ENCODE data around the gene SLC24A4.
"Not testable (repeated sequence)": the region's sequence is repeated elsewhere in the genome, so short reads cannot be mapped to it uniquely, and the experiment has no call there.

Gene SLC24A4

DNA sequence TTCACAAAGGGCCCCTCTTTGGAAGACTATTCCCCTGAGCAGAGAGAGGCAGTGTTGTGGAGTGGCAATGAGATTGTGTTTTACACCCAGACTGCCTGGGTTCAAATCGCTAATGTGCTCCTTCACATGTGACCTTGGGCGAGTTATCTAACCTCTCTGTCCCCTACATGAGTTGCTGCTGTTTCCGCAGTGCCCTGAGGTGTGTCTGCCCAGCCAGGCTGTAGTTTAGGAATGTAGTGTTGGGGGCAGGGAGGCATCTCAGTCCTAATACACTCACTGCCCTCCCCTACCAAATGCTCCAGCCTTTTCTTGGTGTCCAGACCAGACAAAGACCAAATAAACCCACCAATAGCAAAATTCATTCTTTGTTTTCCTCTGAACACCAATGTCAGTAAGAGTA lies 78.6 kb downstream of the SLC24A4 start:
- no peak for DNase-seq (ENCODE audit: low read depth in 2 of 3, low spot score in 2 of 3)

DNA sequence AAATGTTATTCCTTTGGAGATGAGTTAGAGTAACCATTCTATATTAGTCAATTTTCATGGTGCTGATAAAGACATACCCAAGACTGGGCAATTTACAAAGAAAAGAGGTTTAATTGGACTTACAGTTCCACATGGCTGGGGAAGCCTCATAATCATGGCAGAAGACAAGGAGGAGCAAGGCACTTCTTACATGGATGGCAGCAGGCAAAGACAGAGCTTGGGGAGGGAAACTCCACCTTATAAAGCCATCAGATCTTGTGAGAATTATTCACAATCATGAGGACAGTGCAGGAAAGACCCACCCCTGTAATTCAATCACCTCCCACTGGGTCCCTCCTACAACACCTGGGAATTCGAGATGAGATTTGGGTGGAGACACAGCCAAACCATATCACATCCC lies 79.5 kb downstream of the SLC24A4 start:
- not testable (repeated sequence) for DNase-seq (ENCODE audit: low read depth in 2 of 3, low spot score in 2 of 3)

DNA sequence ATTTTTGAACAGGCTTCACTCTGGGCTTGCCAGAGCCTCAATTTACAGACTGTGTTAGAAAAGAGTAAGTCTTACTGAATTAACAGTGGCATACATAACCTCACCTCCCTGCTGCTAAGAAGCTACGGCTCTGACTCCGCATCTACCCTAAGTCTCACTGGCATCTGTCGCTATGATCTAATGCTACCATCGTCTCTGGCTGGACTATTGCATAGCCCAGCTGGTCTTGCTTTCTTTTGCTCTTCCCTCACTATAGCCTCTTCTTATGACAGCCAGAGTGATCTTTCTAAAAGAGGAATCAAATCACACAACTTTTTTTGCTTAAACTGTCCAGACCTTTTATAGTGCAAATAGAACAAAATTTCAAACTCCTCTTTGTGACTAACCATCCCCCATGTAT lies 81.1 kb downstream of the SLC24A4 start:
- DNase-seq (ENCODE audit: low read depth in 2 of 3, low spot score in 2 of 3): no peak

DNA sequence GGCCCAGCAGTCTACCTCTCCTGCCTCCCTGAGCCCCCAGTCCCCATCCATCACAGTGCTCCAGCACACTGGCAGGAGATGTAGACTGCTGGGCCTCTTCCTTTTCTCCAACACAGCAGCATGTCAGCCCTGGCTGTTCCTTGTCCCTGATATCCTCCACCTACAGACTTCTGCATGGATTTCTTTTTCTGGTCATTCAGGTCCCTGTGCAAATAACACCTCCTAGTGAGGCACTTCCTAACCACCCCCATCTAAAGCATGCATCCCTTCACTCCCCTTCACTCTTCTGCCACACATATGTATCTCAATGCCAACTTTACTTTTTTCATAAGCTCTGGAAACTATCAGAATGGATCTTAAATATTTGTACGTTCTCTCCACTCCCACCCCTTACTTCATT lies 81.5 kb downstream of the SLC24A4 start:
- no peak for DNase-seq (ENCODE audit: low read depth in 2 of 3, low spot score in 2 of 3)

DNA sequence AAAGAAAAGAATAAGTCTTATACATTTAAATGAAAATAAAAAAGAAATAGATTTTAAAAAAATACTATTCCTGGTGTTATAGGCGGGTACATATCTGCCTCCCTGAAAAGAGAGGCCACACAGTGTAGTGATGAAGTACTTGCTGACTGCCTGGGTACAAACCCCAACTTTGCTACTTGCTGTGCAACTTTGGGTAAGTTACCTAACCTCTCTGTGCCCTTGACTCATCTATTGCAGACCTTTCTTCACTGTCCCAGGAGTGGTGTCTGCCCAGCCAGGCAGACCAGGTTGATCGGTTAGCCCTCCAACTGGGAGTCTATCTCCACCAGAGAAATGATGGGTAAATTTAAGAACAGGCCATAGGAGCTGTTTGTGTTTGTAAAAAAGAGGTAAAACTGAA lies 82.0 kb downstream of the SLC24A4 start:
- no peak for DNase-seq (ENCODE audit: low read depth in 2 of 3, low spot score in 2 of 3)

DNA sequence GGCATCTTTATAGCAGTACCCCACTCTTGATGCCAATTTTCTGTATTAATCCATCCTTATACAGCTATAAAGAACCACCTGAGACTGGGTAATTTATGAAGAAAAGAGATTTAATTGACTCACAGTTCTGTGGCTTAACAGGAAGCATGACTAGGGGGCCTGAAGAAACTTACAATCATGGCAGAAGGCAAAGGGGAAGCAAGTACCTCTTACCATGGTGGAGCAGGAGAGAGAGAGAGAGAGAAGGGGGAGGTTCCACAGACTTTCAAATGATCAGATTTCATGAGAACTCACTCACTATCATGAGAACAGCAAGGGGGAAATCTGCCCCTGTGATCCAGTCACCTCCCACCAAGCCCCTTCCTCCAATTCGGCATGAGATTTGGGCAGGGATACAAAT lies 84.4 kb downstream of the SLC24A4 start:
- no peak for DNase-seq (ENCODE audit: low read depth in 2 of 3, low spot score in 2 of 3)

DNA sequence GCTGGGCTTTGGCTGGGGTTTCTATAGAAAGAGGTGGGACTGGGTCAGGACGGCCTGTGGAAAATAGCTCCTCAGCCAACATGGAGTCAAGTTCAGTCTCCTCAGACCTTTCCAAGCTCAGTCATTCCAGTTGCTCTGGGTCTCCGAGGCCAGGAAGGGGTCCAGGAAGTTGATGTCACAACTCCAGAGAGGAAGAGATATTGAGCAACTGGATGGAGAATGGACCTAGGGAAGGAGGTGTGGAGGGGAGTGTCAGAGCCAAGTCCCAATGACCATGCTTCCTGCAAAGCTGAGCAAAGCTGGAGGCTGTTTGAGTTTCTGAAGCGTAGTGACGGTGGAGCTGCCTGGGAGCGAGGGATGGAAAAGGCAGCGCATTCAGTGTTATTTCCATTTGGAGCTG lies 86.1 kb downstream of the SLC24A4 start:
- no peak for DNase-seq (ENCODE audit: low read depth in 2 of 3, low spot score in 2 of 3)

DNA sequence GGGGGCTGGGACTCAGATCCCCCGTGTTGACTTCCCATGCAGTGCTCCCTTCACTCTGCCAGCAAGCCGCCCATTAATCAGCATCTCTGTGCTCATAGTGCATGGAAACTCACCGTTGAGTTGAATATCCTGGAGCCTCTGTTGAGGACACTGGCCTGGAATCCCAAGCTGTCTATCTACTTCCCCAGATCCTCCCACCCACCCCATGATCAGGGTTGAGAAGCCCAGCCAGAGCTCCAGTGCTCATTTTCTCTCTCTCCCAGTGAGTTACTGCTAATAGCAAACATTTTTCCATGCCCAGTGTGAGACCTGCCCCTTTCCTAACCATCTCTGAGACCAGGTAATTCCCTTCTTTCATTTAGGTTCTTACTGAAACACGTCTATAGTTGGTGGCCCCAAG lies 88.2 kb downstream of the SLC24A4 start:
- no peak for DNase-seq (ENCODE audit: low read depth in 2 of 3, low spot score in 2 of 3)

DNA sequence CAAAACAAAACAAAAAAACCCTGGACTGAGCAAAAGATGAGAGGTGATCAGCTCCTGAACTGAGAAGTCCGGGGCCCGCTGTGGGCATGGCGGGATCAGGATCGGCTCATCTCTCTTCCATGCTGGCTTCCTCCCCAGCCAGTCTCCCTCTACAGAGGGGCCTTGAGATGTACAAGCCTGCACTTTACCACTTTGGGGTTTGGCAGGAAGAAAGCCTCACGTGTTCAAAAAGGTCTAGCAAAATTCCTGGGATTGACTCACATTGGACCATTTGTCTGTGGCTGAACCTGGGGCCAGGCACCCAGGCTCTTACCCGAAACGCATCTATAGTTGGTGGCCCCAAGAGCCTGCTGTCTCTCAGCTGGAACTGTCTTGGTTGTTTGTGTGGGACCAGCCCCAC lies 89.0 kb downstream of the SLC24A4 start:
- no peak for DNase-seq (ENCODE audit: low read depth in 2 of 3, low spot score in 2 of 3)

DNA sequence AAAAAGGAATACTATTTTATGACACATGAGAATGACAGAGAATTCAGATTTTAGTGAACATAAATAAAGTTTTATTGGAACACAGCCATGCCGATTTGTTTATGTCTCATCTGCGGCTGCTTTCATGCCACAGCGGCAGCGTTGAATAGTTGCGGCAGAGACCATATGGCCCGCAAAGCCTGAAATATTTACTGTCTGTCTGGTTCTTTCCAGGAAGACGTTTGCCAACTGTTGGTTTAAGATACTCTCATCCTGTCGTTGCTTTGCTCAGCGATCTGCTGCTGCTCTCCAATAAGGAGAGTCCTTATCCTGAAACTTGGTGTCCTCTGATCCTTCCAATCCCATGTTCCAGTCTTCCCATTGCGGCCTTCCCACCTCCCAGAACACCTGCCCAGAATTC lies 89.9 kb downstream of the SLC24A4 start:
- no peak for DNase-seq (ENCODE audit: low read depth in 2 of 3, low spot score in 2 of 3)

DNA sequence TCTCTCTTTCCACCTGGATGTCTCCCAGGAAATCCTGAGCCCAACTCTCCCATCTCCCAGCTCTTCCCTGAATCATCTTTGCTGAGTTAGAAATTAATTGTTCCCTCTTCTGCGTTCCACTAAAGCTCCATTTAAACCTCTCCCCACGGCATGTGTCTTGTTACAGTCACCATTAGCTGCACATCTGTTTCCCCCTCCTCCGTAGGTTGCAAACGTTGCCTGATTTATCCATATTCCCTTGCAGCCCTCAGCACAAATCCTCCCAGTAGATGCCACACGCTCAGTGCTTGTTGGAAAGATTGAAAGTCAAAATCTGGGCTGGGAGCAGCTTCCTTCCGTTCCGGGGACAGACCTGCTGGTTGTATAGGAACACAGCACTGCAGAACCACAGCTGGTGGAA lies 90.4 kb downstream of the SLC24A4 start:
- no peak for DNase-seq (ENCODE audit: low read depth in 2 of 3, low spot score in 2 of 3)

DNA sequence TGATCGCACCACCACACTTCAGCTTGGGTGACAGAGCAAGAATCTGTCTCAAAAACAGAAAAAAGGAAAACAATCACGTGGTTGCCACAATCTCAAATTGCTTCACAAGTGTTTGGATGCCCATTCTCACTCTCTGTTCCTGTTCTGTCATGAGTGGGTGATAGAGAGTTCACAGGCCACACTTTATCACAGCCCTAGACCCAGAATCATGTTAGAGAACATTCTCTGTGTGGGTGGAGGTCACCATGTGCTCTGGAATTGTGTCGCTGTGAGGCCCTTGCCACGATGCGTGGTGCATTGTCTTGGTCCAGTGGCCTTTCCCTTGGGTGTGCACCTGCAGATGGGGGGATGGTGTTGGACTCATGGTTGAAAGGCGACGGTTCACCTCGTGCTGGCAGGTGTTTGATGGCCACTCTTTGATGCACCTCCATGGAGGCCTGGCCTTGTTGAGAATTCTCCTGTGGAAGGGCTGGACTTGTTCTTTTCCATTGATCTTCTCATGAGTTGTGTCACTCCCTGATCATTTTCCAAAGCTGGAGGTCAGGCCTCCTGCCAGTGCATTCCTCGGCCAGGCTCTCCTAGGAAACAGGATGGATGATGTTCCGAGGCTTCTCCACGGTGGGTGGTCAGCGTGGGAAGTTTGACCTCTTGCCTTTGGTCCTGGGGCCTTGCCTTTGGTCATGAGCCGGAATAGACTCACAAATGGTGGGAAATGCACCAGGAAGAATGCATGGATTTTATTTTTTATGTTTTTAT lies 91.9 kb downstream of the SLC24A4 start:
- DNase-seq (ENCODE audit: low read depth in 2 of 3, low spot score in 2 of 3): no peak

DNA sequence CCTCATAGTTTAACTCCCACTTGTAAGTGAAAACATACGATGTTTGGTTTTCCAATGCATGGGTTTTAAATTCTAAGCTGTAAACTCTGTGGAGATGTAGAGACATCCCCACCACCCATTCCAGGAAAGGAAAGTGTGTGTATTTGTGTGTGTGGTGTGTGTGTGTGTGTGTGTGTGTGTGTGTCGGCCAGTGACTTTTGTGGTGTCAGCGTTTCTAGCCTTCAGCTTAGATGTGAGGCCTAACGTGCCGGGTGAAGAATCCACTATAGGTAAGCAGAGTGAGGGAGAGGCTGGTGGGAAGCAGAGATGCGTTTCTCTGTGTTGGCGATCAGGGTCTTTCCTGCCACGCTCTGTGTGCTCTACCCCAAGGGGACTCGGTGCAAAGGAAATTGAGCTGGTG lies 93.0 kb downstream of the SLC24A4 start:
- no peak for DNase-seq (ENCODE audit: low read depth in 2 of 3, low spot score in 2 of 3)

DNA sequence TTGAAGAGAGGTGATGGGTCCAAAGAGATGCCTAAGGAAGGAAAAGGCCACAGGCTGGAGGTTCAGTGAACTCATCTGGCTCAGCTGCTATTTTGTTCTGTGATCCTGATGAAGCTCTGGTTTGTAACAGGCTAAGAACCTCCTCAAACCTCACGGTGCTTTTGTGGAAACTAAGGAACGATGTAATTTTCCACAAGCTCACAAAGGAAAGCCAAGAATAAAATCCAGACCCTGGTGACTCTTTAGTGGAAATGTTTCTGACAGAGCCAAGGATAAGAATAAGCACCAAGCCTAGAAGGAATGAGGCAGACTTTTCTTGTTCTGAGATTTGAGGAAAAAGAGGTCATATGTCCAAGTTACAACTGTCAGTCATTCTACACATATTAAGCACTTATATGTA lies 93.6 kb downstream of the SLC24A4 start:
- DNase-seq (ENCODE audit: low read depth in 2 of 3, low spot score in 2 of 3): no peak

DNA sequence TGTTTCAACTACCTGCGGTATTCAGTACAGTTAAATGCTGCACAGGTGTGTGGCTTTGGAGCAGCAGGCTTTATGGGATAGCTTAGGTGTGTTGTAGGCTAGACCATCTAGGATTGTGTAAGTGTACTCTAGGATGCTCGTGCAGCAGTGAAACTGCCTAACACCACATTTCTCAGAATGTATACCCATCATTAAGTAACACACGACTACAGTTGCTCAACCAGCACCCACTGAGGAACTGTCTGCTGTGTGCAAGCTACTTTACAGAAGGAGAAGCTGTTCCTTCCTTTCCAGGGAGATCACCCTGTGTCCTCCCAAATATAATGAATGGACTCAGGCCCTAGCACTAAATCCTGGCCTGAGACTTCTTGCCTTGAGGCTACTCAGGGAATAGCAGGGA lies 94.8 kb downstream of the SLC24A4 start:
- no peak for DNase-seq (ENCODE audit: low read depth in 2 of 3, low spot score in 2 of 3)

DNA sequence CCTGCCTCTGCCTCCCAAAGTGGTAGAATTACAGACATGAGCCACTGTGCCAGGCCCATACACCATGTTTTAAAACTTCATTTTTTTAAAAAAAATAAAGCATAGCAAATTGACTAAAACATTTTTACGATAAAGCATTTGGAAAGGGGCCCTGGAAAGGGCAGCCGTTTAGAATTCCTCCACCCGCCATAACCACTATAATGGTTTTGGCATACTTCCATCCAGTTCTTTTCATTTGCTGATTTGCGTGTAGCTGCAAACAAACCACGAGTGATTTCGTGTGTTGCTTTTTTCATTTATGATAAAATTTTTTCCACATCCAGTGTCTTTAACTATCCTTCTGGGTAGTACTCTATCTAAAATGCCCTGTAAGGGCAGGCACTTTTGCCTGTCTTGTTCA lies 98.8 kb downstream of the SLC24A4 start:
- no peak for DNase-seq (ENCODE audit: low read depth in 2 of 3, low spot score in 2 of 3)

DNA sequence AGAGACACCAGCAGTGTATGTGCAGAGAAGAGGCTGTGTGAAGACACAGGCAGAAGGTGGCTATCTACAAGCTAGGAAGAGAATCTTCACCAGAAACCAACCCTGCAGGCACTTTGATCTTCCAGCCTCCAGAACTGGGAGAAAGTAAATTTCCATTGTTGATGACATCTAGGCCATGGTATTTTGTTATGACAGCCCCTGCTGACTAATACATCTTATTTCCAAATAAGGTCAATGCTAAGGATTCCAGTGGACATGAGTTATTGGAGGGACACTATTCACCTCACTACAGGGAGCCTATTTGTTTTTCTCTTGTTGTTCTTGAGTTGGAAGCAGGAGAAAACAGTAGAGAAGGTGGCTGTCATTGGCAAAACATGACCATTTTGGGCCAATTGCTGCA lies 102.1 kb downstream of the SLC24A4 start:
- no peak for DNase-seq (ENCODE audit: low read depth in 2 of 3, low spot score in 2 of 3)

DNA sequence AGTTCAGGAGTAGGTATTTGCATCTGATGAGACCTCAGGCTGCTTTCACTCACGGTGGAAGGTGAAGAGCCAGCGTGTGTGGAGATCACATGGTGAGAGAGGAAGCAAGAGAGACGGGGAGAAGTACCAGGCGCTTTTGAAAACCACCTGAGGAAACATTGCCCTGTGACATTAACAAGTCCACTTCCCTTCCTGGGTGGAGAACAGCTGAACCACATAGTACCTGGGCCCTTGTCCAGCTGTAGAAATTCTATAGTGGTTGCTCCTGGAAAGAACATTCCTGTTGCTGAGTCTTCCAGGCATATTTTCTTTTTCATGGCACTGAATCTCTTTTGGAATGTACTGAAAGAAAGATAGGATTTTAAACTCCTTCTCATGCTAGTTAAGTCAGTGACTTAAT lies 103.3 kb downstream of the SLC24A4 start:
- DNase-seq (ENCODE audit: low read depth in 2 of 3, low spot score in 2 of 3): no peak

DNA sequence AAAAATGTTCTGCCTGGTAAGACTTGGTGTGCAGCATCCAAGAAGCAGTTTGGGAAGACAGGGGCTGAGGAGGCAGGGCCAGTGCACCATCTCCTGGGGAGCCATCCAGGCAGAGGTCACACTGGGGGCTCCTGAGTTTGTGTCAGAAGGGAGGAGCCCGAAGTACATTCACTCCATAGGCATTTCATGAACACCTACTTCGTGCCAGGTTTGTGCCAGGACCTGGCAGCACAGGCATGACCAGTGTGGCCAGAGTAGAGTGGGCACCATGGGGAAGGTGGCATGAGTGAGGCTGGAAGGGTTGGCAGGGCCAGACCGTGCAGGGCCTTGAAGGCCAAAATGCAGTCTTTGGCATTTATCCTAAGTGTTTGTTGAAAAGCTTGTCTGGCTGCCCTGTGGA lies 104.1 kb downstream of the SLC24A4 start:
- no peak for DNase-seq (ENCODE audit: low read depth in 2 of 3, low spot score in 2 of 3)

DNA sequence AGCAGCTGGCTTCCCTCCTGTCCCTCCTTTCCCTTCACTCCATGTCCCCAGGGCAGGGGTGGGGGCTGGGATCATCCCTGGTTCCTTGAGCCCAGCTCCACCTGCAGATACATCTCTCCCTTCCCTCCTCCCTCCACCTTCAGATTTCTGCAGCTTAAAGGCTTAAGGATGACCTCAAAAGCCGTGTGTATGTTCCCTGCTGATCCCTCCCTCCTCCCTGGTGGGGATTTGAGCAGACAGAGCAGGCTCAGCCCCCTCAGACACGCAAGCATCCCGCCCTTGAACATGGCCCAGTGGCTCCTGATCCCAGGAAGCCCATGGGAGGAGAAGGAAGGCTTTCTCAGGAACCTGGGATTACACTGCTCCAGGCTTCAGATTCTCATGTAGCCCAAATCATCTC lies 107.7 kb downstream of the SLC24A4 start:
- no peak for DNase-seq (ENCODE audit: low read depth in 2 of 3, low spot score in 2 of 3)

DNA sequence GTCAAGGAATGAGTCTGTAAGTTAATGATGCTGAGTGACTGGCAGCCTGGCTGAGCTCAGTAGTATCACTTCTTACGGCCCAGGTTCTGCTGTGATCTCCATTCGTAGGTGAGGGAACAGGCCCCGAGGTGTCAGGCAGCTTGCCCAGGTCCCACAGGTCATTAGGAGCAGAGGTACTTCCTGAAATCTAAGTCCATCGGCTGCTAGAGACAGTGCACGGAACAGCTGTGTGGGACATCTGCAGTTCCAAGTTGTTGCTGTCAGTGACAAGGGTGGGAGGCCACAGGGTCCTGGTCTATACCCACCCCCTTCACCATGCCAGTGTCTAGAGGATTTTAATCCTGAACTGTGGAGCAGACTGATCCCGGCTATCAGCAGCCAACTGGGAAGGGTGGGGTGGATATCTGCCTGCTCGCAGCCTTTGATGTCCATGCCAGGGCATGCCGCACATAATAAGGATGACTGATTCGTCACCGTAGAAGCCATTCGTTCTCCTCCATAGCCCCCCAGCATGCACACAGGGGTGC lies 108.3 kb downstream of the SLC24A4 start:
- DNase-seq (ENCODE audit: low read depth in 2 of 3, low spot score in 2 of 3): no peak

DNA sequence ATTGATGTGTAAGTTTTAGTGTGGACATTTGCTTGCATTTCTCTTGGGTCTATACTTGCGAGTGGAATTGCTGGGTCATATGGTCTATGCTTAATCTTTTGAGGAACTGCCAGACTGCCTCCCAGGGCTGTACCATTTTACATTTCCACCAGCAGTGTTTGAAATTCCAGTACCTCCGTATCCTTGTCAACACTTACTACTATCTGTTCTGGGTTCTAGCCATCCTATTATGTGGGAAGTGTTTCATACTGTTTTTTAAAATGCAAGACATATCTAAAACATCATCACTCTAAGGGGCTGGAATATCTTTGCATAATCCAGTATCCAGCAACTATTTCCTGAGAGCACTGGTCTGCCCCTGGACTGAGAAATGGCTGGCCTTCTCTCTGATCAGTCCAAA lies 110.4 kb downstream of the SLC24A4 start:
- DNase-seq (ENCODE audit: low read depth in 2 of 3, low spot score in 2 of 3): no peak

DNA sequence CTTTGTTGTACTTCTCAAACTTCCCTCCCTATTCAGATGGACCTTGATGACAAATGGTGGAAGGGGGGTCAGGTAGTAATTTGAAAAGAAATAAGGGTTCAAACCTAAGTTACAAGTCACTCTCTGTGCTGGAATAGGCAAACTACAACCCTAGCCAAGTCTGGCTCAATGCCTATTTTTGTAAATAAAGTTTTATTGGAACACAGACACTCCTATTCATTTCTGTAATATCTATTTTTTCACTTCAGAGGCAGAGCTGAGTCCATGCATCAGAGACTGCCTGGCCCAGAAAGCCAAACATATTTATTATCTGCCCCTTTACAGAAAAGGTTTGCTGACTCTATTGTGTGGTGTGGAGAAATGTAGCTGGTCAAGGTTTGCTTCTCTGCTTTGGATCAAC lies 112.2 kb downstream of the SLC24A4 start:
- DNase-seq (ENCODE audit: low read depth in 2 of 3, low spot score in 2 of 3): no peak

Measured in activated CD8-positive, alpha-beta memory T cell treated with anti-CD3 and anti-CD28 coated beads for 48 hours (primary cell).